Smooth muscle cell (in vitro differentiated cells): ENCODE results near the gene ZNF189. TPM values are rescaled to one million over a fixed set of nuclear protein-coding genes. Genes with fewer than 3 reads are reported as not detected.

Experiments used
- DNase-seq: peaks from one replicate; lab custom pipeline; 2025; ENCODE audit not compliant: unreplicated experiment; lab: John Stamatoyannopoulos, UW
- H2AFZ ChIP-seq: fragments of 200-600 bp; sonication (generic); 2 replicates; pipeline ENCODE4 v1.6.0; 2016; ENCODE audit warnings: antibody characterized with exemption, low read depth, mild to moderate bottlenecking
- H3F3A ChIP-seq: fragments of 200-600 bp; sonication (generic); 2 replicates; pipeline ENCODE4 v1.6.0; 2017; ENCODE audit warnings: antibody characterized with exemption, low read depth
- H3K27ac ChIP-seq: fragments of 200-600 bp; sonication (generic); 2 replicates; pipeline ENCODE4 v1.5.1; 2016; ENCODE audit warnings: low read depth, mild to moderate bottlenecking
- H3K27me3 ChIP-seq: fragments of 200-600 bp; sonication (generic); 2 replicates; pipeline ENCODE4 v1.6.1; 2016; ENCODE audit warnings: low read depth, mild to moderate bottlenecking
- H3K36me3 ChIP-seq: fragments of 200-600 bp; sonication (generic); 2 replicates; pipeline ENCODE4 v1.5.1; 2016; ENCODE audit warnings: low read depth
- H3K4me1 ChIP-seq: fragments of 200-600 bp; sonication (generic); 2 replicates; pipeline ENCODE4 v1.5.1; 2016; ENCODE audit warnings: low read depth
- H3K4me2 ChIP-seq: fragments of 200-600 bp; sonication (generic); 2 replicates; pipeline ENCODE4 v1.6.0; 2016; ENCODE audit warnings: mild to moderate bottlenecking
- H3K4me3 ChIP-seq: fragments of 200-600 bp; sonication (generic); 2 replicates; pipeline ENCODE4 v1.5.1; 2016; ENCODE audit warnings: mild to moderate bottlenecking
- H3K79me2 ChIP-seq: fragments of 200-600 bp; sonication (generic); 2 replicates; pipeline ENCODE4 v1.6.0; 2016; ENCODE audit warnings: low read depth, mild to moderate bottlenecking
- H3K9ac ChIP-seq: fragments of 200-600 bp; sonication (generic); 2 replicates; pipeline ENCODE4 v1.6.0; 2016; ENCODE audit warnings: low read depth
- H3K9me3 ChIP-seq: fragments of 200-600 bp; sonication (generic); replicated peaks from 2 replicates; pipeline ENCODE4 v1.5.1; 2016; ENCODE audit warnings: low read depth
- H4K20me1 ChIP-seq: fragments of 200-600 bp; sonication (generic); 2 replicates; pipeline ENCODE4 v1.6.0; 2016; ENCODE audit warnings: low read depth
- WGBS: methylation state at CpG from one replicate; pipeline ENCODE4 v1.1.7; 2016; ENCODE audit warnings: low lambda C conversion rate; 5-methylcytosine and 5-hydroxymethylcytosine counted together
- polyA plus RNA-seq: library from polyadenylated mRNA; unstranded; fragments of >200 nt; fragmentation: Nextera tagmentation; extraction: Ambion mirVana; gene quantifications from 2 replicates; pipeline ENCODE4 v1.2.1, GENCODE V29; 2016
- total RNA-seq: library from RNA; depleted of rRNA; stranded (reverse); fragments of >200 nt; gene quantifications from 2 replicates; pipeline ENCODE4 v1.2.3, GENCODE V29; 2014
- TF ChIP-seq, protein P1 (sequence below): fragments of 200-600 bp; sonication (generic); IDR thresholded peaks from 2 replicates; pipeline ENCODE4 v1.5.1; 2017; ENCODE audit warnings: borderline replicate concordance, mild to moderate bottlenecking, antibody characterized with exemption; ENCODE audit not compliant: insufficient read depth, poor library complexity, severe bottlenecking

ZNF189 gene
- total and polyA plus RNA-seq, 2 experiments from 2014 or later = 2.7 to 12.9 TPM

- H4K20me1 ChIP-seq = no peaks in the 10 kb centered on the region
- no peak for DNase-seq
Observed at GRCh38 chr9:101418518-101419430, 20.1 kb downstream of the ZNF189 start.

DNA sequence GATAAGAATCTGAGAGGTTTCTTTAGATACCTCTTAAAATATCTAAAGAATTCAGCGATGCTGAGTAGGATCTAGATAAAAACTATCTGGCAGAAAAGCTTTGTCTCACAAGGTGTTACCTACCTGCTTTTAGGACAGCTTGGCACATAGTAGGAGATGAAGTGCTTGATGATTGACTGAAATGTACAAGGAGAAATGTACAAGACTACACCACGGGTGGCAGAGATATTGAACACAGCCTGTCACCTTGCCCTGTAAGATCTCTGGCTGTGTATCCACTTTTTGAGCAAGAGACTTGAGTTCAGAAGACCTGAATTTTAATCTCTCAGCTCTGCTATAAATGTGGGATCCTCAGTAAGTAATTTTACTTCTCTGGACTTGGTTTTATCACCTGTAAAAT is 21.2 kb downstream of the ZNF189 start:
- Histone ChIP-seq H3K36me3 (no peaks in the 10 kb centered on the region), H3K9me3 (no peaks in the 10 kb centered on the region), H2AFZ (no peak overlapping the region), H3K27ac (no peak overlapping the region), H3K27me3 (no peaks in the 10 kb centered on the region), H3K9ac (no peak overlapping the region), H3K4me3 (no peak overlapping the region), H3K79me2 (no peaks in the 10 kb centered on the region), H3F3A (no peaks in the 10 kb centered on the region), H3K4me1 (no peaks in the 10 kb centered on the region), H4K20me1 (no peaks in the 10 kb centered on the region), H3K4me2 (no peak overlapping the region)
- TF ChIP-seq, protein P1, sequence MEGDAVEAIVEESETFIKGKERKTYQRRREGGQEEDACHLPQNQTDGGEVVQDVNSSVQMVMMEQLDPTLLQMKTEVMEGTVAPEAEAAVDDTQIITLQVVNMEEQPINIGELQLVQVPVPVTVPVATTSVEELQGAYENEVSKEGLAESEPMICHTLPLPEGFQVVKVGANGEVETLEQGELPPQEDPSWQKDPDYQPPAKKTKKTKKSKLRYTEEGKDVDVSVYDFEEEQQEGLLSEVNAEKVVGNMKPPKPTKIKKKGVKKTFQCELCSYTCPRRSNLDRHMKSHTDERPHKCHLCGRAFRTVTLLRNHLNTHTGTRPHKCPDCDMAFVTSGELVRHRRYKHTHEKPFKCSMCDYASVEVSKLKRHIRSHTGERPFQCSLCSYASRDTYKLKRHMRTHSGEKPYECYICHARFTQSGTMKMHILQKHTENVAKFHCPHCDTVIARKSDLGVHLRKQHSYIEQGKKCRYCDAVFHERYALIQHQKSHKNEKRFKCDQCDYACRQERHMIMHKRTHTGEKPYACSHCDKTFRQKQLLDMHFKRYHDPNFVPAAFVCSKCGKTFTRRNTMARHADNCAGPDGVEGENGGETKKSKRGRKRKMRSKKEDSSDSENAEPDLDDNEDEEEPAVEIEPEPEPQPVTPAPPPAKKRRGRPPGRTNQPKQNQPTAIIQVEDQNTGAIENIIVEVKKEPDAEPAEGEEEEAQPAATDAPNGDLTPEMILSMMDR = no peak
- no peak for DNase-seq
- WGBS = 89% methylated on average over 2 of the region's 2 CpGs

More at GRCh38 chr9:101418518-101419430, 20.1 kb downstream of the ZNF189 start:
- Histone ChIP-seq H3K9me3 (no peaks in the 10 kb centered on the region), H2AFZ (no peak overlapping the region), H3K4me1 (no peaks in the 10 kb centered on the region), H3K27ac (no peak overlapping the region), H3K4me3 (no peak overlapping the region), H3K79me2 (no peaks in the 10 kb centered on the region), H3F3A (no peaks in the 10 kb centered on the region), H3K36me3 (no peaks in the 10 kb centered on the region), H3K27me3 (no peaks in the 10 kb centered on the region), H3K9ac (no peak overlapping the region), H3K4me2 (no peak overlapping the region)
- 73% methylated on average over 7 of the region's 7 CpGs for WGBS
- TF ChIP-seq, protein P1 = no peak

DNA sequence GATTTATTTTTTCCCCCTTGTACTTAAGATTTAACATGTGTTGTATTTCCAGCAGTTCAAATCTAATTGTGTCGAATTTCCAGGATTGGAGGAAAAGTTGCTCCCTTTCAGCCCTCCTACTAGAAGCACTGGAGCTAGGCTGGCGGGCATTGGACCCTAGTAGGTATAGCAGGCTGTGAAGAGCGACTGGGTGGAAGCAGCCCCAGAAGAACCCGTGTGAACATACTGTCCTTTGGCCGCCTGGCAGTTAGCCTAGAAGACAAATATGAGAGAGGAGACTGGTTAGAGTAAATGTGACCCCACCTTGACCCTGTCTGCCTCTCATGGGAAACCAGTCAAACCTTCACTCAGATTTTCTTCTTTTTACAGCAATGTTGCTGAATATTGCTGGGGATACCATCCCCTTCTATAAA is 23.0 kb downstream of the ZNF189 start:
- Histone ChIP-seq H3K9ac (no peak overlapping the region), H2AFZ (no peak overlapping the region), H3K36me3 (no peaks in the 10 kb centered on the region), H3K9me3 (no peaks in the 10 kb centered on the region), H3K79me2 (no peaks in the 10 kb centered on the region), H3K27me3 (no peaks in the 10 kb centered on the region), H3K4me3 (no peak overlapping the region), H3K27ac (no peak overlapping the region), H3F3A (no peaks in the 10 kb centered on the region), H3K4me2 (no peak overlapping the region), H4K20me1 (no peaks in the 10 kb centered on the region), H3K4me1 (no peaks in the 10 kb centered on the region)
- TF ChIP-seq, protein P1 = no peak
- 92% methylated on average over 5 of the region's 5 CpGs for WGBS
- DNase-seq = no peak
